Jurkat, Clone E6-1 (cell line): ENCODE results near the gene NRM. TPM values are rescaled to one million over a fixed set of nuclear protein-coding genes. Genes with fewer than 3 reads are reported as not detected.
"Not testable (repeated sequence)": the region's sequence is repeated elsewhere in the genome, so short reads cannot be mapped to it uniquely, and the experiment has no call there.

Source experiments
- DNase-seq: peaks from one replicate; pipeline ENCODE4 v3.0.0-alpha.2; 2011; ENCODE audit warnings: low read depth, low spot score
- H3K4me3 ChIP-seq: 2 replicates; pipeline ENCODE4 v1.5.1; 2011; ENCODE audit warnings: mild to moderate bottlenecking, low read length, control low read depth, moderate library complexity
- polyA plus RNA-seq: library from polyadenylated mRNA; unstranded; fragments of >200 nt; gene quantifications from one replicate; pipeline ENCODE4 v1.2.1, GENCODE V29; 2012; ENCODE audit warnings: missing spikeins; ENCODE audit not compliant: insufficient read length, insufficient read depth

Gene NRM, protein sequence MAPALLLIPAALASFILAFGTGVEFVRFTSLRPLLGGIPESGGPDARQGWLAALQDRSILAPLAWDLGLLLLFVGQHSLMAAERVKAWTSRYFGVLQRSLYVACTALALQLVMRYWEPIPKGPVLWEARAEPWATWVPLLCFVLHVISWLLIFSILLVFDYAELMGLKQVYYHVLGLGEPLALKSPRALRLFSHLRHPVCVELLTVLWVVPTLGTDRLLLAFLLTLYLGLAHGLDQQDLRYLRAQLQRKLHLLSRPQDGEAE
- 75.0 TPM for polyA plus RNA-seq

DNA sequence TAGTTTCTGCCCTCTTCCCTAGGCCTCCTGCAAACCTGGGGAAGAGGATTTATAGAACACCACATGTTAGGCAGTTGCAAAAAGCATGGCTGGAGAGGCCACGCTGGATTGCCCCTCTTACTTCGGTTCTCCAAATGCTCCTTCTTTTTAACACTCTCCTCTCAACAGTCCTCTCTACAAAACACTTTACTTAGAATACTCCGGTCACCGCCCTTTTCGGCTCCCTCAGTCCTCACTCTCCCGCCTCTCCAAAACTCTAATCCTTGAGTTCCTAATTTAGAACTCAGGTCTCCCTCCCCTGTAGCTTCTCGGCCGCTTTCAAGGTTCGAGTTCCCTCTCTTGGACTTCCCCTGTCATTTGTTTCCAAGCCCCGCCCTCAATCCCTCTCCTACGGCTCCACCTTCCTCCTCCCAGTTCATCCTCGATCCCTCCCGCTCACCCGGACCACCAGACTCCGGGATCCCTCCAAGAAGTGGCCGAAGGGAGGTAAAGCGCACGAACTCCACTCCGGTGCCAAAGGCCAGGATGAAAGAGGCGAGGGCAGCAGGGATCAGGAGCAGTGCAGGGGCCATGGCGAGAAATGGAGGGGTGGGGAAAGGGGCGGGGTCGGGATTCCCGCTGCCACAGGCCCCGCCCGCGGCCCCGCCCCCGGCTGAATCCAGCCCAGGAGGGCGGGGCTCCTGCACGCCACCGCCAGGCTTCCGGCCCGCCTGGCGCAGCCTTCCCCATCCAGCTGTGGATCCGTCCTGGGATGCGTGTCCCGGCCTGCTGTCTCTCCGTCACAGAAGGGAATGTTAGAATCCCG lies at the start of gene NRM:
TSS of gene NRM (minus strand) at position 582 of the 805 bp plus-strand sequence. CDS start at position 572, 10 bp downstream.
- peak within 1 kb of the TSS; percentile 89 for H3K4me3 ChIP-seq
- DNase-seq, result no peak

DNA sequence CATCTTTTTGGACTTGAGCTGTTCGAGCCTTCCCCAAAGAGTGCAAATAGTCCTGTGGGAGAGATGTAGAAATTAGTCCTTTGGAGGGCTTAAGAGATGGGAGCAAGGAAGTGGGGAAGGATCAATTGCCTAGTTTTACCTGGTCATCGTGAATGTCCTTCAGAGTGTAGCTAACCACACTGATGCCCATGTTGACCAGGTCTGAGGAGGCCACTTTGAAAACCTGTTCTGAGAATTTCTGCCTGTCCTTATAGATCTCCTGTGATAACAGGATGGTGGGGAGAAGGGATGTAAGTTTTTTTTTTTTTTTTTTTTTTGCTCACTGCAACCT lies 49.7 kb upstream of the NRM start:
- DNase-seq, result no peak
- H3K4me3 ChIP-seq, result no peak overlapping the region

- no peak for DNase-seq
- H3K4me3 ChIP-seq, result no peak overlapping the region
Measured at GRCh38 chr6:30738532-30738931, 47.7 kb upstream of the NRM start.

DNA sequence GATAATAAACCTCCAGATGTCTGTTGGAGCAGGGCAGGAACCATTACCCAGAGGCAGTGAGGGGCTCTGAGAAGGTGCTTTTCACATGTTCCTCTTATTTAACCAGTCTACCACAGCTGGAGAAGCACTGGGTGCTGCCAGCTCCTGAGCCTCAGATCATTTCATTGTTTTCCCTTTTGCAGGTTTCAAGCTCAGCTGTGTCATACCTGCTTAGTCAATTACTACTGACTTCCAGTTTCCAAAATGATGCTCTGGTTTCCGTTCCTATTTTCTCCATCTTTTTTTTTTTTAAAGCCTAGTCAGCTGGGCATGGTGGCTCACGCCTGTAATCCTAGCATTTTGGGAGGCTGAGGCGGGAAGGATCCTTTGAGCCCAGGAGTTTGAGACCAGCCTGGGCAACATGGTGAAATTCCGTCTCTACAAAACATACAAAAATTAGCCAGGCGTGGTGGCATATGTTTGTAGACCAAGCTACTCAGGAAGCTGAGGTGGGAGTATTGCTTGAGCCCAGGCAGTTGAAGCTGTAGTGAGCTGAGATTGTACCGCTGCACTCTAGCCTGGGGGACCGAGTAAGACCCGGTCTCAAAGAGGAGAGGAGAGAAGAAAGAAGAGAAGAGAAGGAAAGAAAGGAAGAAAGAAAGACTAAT lies 45.0 kb upstream of the NRM start:
- H3K4me3 ChIP-seq, result no peak overlapping the region
- no peak for DNase-seq

DNA sequence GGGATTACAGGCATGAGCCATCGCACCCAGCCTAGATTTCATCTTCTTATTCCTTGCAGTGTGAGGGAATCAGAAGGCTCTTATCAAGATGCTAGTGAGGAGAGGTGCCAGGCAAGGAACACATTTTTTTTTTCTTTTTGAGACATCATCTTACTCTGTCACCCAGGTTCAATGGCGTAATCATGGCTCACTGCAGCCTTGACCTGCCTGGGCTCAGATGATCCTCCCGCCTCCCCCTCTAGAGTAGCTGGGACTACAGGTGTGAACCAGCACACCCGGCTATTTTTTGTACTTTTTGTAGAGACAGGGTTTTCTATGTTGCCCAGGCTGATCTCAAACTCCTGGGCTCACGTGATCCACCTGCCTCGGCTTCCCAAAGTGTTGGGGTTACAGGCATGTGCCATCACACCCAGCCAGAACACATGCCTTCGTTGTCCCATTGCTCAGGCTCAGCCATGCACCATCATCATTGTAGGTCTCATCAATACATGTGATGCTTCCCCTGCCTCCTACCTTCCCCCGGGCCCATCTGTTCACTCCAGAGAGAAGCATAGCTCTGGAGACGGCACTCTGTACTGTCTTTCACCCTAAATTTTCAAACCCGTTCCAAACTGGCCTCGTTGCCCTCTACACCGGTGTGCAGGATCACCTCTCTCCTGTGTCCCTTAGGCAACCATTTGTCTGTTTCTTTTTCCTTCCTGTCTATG lies 41.6 kb upstream of the NRM start:
- DNase-seq, result no peak
- H3K4me3 ChIP-seq, result no peak overlapping the region

- peak overlapping the region; percentile 36 for H3K4me3 ChIP-seq
- DNase-seq, result peak; percentile 82
Measured at GRCh38 chr6:30730601-30731435, 40.0 kb upstream of the NRM start.

DNA sequence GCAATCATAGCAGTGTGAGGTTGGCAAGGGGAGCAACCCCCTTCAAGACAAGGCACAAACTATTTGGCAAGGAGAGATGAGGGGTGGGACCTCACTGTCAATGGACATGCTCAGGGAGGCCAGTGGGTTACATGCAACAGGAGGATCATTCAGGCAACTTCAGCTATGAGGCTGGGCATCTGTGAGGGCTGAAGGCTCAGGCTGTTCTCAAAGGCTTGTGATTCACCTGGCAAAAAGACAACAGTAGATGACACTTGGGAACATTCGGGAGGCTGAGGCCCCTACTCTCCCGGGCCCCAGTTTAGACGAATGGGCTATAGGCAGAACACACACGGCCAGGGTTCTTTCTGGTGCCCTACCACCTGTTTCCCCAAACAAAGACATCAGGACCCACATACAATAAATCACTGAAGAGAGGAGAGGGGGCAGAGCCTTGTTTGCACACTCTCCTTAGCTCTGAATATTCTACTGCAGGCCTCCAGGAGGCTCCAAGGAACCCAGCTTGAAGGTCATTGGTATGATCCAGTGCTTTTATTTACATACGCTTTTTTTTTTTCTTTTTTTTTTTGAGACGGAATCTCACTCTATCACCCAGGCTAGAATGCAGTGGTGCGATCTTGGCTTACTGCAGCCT lies 37.3 kb upstream of the NRM start:
- H3K4me3 ChIP-seq, result no peak overlapping the region
- DNase-seq, result no peak

DNA sequence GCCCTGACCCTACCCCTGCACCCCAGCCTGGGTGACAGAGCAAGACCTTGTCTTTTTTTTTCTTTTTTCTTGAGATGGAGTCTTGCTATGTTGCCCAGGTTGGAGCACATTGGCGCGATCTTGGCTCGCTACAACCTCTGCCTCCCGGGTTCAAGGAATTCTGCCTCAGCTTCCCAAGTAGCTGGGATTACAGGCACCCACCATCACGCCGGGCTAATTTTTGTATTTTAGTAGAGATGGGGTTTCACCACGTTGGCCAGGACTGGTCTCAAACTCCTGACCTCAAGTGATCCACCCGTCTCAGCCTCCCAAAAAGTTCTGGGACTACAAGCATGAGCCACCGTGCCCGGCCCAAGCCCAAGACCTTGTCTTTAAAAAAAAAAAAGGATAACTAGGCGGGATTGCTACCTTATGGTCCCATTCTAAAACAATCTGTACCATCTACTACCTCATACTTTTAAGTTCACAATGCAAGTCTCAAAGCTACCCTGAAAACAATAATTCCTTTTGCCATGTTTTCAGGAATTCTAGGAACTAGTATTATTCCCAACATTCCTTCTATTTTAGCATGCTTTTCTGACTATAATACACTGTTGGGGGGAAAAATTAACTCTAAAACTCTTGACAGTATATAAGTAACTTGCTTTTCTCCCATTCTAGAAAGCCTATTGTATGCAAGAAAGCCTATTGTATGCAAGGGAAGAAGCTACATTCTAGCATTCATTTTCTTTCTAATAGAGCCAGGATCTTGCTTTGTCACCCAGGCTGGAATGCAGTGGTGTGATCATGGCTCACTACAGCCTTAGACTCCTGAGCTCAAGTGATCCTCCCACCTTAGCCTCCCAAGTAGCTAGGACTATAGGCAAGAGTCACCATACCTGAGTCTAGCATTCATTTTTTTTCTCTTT lies 36.0 kb upstream of the NRM start:
- DNase-seq, result no peak
- H3K4me3 ChIP-seq, result no peak overlapping the region

- H3K4me3 ChIP-seq, result no peak overlapping the region
- no peak for DNase-seq
Measured at GRCh38 chr6:30725713-30726505, 35.1 kb upstream of the NRM start.

DNA sequence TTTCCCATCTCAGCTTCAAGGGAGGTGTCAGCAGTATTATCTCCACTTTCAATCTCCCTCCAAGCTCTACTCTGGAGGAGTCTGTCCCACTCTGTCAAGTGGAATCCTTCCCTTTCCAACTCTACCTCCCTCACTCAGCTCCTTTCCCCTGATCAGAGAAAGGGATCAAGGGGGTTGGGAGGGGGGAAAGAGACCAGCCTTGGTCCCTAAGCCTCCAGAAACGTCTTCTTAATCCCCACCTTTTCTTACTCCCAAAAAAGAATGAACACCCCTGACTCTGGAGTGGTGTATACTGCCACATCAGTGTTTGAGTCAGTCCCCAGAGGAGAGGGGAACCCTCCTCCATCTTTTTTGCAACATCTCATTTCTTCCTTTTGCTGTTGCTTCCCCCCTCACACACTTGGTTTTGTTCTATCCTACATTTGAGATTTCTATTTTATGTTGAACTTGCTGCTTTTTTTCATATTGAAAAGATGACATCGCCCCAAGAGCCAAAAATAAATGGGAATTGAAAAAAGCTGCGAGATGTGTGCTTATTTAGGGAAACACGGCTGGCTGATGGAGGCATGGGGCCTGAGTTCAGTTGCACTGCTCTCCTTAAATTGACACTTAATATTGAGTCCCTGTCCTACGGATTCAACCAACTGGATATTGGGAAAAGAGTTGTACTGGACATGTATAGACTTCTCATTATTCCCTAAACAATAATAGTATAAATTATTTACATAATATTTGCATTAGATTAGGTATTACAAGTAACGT lies 34.3 kb upstream of the NRM start:
- DNase-seq, result no peak
- no peak overlapping the region for H3K4me3 ChIP-seq

DNA sequence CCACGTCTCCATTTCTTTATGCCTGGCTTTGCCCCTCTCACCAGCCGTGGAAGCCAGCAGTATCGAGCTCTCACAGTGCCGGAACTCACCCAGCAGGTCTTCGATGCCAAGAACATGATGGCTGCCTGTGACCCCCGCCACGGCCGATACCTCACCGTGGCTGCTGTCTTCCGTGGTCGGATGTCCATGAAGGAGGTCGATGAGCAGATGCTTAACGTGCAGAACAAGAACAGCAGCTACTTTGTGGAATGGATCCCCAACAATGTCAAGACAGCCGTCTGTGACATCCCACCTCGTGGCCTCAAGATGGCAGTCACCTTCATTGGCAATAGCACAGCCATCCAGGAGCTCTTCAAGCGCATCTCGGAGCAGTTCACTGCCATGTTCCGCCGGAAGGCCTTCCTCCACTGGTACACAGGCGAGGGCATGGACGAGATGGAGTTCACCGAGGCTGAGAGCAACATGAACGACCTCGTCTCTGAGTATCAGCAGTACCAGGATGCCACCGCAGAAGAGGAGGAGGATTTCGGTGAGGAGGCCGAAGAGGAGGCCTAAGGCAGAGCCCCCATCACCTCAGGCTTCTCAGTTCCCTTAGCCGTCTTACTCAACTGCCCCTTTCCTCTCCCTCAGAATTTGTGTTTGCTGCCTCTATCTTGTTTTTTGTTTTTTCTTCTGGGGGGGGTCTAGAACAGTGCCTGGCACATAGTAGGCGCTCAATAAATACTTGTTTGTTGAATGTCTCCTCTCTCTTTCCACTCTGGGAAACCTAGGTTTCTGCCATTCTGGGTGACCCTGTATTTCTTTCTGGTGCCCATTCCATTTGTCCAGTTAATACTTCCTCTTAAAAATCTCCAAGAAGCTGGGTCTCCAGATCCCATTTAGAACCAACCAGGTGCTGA lies 33.3 kb upstream of the NRM start:
- not testable (repeated sequence) for DNase-seq, H3K4me3 ChIP-seq

GRCh38 chr6:30723159-30723842 lies 32.5 kb upstream of the NRM start:
- DNase-seq, result not testable (repeated sequence)
- H3K4me3 ChIP-seq, result peak overlapping the region; percentile 93

DNA sequence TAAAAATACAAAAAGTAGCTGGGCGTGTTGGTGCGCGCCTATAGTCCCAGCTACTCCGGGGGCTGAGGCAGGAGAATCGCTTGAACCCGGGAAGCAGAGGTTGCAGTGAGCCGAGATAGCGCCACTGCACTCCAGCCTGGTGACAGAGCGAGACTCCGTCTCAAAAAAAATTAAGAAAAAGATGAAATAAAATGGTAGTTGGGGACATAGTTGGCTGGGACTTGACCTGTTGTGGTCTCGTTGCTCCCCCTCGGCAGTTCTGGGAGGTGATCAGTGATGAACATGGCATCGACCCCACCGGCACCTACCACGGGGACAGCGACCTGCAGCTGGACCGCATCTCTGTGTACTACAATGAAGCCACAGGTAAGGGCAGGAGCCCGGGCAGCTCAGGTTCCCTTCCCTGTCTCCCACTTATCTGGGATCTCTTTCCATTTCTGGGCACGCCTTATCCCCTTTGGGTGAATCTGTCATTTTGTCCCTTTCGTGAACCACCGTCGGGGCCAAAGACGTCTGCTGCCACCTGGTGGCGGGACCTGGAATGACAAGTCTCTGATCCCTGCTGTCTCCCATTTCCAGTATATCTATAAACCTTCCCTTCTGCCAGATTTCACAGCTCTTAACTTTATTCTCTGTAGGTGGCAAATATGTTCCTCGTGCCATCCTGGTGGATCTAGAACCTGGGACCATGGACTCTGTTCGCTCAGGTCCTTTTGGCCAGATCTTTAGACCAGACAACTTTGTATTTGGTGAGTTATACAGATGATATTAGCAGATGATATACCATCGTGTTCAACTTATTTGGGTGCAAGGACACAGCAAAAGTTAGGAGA lies 31.7 kb upstream of the NRM start:
- DNase-seq, result no peak

GRCh38 chr6:30722025-30722279 lies 31.2 kb upstream of the NRM start:
- H3K4me3 ChIP-seq, result peak overlapping the region; percentile 93
- DNase-seq, result not testable (repeated sequence)

More for the DNA sequence above, 31.7 kb upstream of the NRM start:
- H3K4me3 ChIP-seq, result peak overlapping the region; percentile 93
